ENCODE results near the gene MFRP. TPM values are rescaled to one million over a fixed set of nuclear protein-coding genes. Genes with fewer than 3 reads are reported as not detected.
A peak's percentile ranks its signal among the peaks of the same experiment; 100 is the strongest.

Gene MFRP
- polyA plus RNA-seq, 1 donor = not detected

DNA sequence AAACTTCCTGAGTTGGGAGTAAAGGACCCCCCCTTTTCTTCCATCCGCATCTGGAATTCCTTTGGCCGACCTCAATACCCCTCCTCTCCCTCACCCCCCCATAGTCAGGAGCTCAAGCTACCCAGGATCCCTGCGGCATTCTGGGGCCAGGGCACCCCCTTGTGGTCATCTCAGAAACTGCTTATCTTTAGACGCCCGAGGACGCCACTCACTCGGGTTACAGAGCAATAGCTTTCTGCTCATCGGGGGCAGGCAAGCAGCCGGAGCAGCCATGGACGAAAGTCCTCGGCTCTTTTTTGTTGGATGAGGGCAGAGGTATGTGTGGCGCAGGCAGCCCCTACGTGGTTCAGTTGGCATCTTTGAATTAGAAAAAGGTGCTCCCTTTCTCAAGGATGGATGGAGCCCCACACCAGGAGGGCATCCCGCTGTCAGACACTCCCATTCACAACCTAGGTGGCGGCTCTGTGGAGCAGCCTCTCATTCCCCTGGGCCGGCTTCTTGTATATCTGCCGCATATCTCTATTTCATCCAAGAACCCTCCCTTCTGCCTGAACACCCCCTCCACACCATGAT is 8.1 kb downstream of the MFRP start:
- DNase-seq (ENCODE audit: low read depth) = no peak

DNA sequence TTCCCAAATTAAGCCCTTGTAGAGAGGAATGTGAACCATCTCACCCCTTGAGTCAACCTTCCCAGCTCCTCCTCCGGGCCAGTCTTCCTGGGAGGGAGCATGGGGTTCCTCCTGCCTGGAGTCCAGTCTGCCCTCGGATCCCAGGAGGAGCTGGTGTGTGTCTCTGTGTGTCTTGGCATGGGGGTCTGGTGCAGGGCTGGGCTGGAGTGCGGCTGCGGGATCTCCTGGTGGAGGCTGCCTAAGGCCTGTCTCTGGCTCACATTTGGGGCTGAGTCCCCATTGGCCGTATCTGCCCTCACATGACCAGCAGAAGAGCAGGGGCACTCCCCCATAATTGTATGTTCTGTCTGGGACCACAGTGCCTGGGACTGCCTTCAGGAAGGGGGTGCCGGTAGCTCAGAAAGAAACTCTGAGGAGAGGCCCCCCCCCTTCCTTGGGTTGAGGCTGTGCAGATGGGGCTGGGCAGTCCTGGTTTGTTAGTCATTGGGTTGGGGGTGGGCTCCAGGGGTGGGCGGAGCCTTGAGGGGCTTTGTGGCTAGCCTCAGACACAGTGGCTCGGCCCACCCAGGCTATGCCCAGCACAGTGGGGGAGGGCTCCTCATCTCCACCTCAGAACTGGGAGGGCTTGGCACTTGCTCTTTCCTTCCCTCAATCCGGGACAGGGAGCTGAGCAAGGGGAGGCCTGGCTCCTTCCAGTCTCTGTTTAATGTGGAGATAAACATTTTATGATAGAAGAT is 8.8 kb downstream of the MFRP start:
- no peak for DNase-seq (ENCODE audit: low read depth)

DNA sequence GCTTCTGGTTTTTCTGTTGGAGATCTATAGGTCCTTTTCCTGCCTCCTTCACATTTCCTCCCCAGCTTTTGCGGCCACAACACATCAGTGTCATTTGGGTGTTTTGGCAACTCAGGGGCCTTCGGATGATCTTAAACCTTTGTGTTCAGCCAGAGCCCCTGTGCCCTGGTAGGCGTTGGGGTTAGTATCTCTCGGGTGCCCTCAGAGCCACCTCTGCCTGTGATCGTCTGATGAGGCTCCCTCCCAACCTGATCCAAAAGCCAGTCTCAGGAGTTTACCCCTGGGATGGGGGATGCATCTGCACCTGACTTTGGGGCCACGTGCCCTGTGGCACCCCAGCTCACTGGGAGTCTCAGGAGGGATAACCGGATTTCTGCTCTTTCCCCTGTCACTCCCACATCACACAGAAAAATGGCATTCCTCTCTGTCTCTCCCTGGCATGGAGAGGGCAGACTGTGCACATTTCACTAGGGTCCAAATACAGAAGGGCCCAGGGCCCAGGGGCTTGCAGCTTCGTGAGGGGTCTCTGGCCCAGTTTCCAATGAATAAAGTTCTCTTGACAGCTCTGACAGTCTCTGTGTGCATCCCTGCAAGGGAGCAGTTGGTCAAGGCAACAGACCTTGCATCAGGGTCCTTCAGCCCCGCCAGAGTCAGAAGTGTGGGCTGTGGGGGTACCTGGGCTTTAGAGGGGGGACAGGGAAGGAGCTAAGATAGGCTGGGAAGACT is 9.6 kb downstream of the MFRP start:
- DNase-seq (ENCODE audit: low read depth) = no peak

DNA sequence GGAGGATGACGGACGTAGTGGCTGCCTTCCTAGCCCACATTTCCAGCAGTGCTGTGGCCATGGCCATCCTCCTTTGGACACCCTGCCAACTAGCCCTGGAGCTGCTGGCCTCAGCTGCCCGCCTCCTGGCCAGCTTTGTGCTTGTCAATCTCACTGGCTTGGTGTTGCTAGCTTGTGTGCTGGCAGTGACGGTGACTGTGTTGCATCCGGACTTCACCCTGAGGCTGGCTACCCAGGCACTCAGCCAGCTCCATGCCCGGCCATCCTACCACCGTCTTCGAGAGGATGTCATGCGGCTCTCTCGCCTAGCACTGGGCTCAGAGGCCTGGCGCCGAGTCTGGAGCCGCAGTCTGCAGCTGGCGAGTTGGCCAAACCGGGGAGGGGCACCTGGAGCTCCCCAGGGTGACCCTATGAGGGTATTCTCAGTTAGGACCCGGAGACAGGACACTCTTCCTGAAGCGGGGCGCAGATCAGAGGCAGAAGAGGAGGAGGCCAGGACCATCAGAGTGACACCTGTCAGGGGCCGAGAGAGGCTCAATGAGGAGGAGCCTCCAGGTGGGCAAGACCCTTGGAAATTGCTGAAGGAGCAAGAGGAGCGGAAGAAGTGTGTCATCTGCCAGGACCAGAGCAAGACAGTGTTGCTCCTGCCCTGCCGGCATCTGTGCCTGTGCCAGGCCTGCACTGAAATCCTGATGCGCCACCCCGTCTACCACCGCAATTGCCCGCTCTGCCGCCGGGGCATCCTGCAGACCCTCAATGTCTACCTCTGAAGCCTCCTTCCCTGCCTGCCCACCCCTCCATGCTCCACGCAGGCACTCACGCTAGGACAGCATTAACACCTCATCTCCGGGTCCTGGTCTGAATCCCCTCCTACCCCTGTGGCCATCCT is 10.6 kb downstream of the MFRP start:
- DNase-seq (ENCODE audit: low read depth) = no peak

DNA sequence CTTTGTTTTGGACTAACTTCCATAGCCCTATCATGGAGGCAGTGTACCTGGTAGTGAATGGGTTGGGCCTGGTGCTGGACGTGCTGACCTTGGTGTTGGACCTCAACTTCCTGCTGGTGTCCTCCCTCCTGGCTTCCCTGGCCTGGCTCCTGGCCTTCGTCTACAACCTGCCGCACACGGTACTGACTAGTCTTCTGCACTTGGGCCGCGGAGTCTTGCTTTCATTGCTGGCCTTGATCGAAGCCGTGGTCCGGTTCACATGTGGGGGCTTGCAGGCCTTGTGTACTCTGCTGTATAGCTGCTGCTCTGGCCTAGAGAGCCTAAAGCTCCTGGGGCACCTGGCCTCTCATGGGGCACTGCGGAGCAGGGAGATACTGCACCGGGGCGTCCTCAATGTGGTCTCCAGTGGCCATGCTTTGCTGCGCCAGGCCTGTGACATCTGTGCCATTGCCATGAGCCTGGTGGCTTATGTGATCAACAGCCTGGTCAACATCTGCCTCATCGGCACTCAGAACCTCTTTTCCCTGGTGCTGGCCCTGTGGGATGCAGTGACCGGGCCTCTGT is 11.3 kb downstream of the MFRP start:
- no peak for DNase-seq (ENCODE audit: low read depth)

DNA sequence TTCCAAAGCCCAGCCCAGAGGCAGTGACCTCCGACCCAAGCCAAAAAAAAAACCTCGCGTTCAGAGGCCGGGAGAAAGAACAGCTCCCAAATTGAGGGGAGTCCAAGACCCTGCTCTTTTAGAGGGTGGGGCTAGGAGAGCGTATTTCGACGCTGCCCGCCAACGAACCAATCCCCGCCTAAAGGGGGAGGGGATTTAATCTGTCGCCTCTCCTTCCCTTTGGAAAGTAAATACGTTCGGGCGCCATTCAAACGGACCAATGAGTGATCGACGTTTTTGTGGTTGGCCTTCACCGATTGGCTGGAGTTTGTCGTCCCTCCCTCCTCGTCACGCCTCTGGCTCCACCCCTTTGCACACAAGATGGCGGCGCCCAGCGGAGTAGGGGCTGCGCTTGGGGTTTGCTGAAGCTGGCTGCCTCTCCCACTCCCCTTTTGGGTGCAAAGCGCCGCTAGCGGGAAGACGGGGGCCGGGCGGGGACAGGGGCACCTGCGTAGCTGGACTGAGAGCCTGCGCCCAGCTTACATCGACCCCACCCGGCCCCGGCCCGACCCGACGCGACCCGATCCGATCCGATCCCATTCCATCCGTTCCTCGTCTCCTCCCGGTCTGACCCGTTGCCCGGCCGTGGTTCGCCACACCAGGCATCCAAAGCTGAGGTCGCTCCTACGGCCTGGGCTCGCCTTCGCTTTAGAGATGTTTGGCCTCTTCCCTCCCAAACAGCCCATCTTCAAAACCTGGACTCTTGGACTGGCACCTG is 12.2 kb downstream of the MFRP start, which contains the start of gene RNF26:
Gene RNF26, plus strand, starts transcription at position 354 of the 757 bp plus-strand sequence. CDS start 596 bp downstream, outside the sequence.
- peak; percentile 98 for DNase-seq (ENCODE audit: low read depth)

DNA sequence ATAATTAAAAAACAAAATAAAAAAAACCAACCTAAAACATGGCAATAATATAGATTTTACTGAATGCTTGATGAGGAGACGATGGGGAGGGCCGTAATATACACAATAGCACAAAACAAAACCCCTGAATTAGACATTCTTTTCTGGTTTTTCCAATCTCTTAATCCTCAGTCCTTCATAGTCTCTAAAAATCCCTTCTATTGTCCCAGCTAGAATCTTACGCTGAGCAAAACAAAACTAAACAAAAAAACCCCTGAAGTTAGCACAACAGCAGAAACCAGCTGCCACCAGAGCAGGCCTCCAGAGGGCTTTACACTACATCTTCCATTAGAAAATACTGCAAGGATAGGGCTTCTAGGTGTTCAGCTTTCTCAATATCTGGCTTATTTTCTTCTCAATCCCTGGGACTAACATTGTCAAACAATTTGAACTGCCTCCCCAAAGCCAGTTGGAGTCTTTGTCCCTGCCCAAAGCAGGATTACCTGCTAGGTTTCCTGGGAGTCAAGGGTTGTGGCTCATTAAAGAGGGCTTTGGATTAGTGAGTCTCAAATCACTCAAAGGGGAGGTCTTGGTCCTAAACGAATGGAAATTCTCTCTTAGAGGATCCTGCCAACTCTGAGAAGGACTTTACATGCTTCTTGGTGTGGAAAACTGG is 14.3 kb downstream of the MFRP start:
- no peak for DNase-seq (ENCODE audit: low read depth)

DNA sequence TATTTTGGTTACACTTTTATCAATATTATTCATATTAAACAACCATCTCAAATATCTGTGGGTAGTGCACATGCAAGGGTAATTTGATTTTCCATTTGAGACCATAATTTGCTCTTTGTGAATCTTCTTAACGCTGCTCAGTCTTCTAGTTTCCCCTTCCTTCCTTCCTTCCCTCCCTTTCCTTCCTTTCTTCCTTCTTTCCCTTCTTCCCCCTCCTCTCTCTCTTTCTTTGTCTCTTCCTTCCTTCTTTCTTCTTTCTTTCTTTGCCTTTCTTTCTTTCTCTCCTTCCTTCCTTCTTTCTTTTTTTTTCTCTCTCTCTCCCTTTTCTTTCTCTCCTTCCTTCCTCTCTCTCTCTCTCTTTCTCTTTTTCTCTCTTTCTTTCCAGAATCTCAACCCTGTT is 16.3 kb downstream of the MFRP start:
- no peak for DNase-seq (ENCODE audit: low read depth)

DNA sequence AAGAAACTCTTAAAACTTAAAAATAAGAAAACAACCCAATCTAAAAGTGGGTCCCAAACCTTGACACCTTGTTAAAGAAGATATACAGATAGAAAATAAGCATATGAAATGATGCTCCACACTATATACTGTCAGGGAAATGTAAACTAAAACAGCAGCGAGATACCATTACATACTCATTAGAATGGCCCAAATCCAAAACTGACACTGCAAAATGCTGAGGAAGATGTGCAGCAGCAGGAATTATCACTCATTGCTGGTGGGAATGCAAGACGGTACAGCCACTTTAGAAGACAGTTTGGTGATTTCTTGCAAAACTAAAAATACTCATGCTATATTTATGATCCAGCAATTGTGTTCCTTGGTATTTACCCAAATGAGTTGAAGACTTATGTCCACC is 17.2 kb downstream of the MFRP start:
- no peak for DNase-seq (ENCODE audit: low read depth)

DNA sequence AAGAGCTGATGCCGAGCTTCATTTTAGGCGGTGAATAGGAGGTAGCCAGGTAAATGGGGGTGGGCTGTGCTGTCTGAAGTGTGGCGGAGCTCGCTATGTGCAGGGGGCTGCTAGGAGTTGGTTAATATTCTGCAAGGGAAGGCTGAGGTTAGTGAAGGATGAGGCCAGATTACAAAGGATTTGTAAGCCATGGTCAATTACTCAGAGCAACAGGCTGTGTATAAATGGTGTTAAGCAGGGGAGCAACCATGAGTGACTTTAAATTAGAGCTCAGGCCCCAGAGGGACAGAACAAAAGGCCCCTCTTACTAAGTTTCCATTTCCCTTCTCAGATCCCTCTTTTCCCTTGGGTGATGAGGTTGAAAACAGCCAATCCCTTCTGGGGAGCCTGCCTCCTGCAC is 22.3 kb downstream of the MFRP start:
- DNase-seq (ENCODE audit: low read depth) = no peak

DNA sequence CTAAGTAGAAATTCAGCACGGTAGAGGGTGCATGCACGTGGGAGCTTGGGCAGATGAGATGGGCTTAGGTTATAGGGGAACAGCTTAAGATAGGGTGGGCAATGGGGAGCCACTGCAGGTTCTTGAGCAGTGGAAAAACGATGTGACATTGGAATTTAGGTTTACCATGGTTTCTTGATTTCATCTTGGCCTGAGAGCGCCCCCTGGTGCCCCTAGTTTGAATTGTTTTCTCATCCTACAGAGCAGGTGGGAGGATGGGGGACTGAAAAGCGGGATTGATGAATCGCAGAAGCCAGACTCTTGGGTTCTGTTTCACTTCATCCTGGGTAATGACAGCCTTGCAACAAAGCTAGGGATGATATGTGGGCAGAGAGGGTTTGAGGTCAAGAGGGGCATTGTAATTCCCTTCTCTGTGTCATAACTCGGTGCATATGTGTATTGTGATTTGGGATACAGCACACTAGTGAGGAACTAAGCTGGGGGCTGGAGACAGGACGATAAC is 22.9 kb downstream of the MFRP start:
- DNase-seq (ENCODE audit: low read depth) = no peak

DNA sequence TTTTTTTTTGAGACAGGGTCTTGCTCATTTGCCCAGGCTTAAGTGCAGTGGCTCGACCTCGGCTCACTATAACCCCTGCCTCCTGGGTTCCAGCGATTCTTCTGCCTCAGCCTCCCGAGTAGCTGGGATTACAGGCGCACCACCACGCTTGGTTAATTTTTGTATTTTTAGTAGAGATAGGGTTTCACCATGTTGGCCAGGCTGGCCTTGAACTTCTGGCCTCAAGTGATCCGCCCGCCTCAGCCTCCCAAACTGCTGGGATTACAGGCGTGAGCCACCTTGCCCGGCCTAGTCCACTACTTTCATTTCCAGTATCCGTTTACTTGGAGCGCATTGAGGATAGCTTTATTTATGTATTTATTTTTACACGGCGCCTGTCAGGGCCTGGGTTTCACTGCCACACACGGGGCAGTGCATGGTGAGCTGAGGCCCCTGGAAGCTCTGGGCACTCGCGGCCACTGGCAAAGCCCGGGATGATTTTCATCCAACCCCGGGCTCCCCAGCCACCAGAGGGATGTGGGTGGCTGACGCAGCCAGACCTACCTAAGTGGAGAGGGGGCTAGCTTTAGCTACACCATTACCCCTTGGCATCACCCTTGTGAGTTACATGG is 23.5 kb downstream of the MFRP start:
- DNase-seq (ENCODE audit: low read depth) = no peak

DNA sequence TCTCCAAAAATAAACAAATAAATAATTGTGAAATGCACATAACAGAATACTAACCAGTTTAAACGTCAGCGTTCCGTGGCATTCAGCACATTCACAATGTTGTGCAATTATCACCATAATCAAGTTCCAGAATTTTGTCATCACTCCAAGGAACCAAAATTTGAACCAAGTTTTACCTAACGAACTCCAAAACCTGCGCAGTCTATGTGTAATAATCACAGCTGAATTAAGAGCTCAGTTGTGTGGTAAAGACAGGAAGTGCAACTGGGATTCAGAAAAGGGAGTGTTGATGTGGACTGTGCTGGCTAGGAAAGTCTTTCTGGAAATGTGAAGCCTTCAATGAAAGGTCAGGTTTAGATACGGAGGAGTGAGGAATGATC is 24.2 kb downstream of the MFRP start:
- DNase-seq (ENCODE audit: low read depth) = no peak

DNA sequence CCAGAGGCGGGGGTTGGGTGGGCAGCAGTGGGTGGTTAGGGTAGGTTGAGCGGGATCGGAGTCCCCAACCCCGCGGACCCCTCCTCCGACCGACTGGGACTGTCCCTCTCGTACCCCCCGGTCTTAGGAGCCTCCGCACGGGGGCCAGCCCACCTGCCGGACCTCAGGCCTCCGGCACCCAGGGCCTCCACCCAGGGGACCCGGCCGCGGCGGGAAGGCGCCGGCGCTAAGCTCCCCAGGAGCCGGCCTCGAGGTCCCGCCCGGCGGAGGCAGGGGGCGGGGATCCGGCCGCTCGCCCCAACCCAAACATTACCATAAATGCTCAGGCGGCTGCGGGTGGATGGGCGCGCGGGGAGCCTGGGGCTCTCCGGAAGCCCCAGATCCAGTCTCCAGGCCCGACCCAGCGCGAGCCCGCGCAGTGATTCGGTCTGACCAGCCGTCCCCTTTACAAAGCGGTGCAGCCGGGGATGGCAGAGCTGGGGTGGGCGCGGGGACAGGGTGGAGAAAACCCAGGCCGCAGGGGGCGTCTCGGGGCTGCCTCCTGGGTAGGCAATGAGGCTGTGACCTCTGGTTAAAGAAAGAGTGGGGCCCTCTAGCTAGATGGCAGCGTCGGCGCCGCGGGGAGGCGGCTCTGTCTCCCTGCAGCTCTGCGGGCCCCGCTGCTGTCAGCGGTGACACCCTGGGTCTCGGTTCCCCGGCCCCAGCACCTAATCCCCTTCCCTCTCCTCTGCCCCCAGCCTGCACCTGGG is 25.6 kb downstream of the MFRP start:
- DNase-seq (ENCODE audit: low read depth) = no peak

DNA sequence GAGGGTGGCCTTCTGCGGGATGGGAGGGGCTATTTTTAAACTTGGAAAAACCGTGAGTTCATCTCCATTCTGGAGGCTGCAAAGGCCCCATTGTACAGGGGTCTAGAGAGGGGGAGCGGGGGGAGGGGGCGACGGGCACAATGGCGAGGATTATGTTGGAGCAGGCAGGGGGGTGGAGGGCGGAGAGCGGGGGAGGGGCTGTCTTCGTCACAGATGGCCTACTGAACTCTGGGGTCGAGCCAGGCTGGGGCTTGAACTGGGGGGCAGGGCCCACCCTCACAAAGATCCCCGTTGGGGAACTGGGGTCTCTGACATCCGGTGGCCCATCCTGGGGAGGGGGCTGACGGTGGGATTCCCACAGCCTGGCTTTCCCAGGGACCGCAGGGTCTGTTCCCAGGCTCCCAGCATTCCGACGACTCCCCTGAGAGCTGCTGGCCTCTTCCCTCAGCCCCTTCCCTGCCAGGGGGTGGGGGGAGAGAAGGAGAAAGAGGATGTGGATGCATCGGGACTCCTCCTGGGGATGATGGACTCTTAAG is 26.2 kb downstream of the MFRP start:
- DNase-seq (ENCODE audit: low read depth) = no peak

DNA sequence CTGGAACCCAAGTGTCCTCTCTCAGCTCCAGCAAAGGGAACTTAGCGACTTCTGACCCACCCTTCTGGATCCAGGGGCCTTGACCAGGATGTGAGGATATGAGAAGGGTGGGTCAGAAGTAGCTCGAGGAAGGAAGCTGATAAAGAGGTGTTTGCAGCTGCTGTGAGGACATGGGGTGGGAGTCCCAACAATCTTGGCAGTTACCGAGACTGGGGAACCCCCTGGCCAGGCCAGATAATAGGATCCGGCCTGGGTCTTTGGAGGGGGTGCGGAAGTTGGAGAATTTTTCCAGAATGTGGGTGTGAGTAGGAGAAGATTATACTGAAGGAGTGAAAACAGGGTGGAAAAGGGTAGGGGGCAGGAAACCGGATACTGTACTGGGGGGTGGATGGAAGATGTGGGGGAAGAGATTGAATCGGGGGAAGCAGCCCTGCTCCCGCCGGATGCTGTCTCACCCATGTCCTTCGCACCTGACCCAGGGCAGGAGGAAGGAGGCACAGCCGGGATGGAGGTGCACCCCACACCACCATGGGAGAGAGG is 26.7 kb downstream of the MFRP start:
- DNase-seq (ENCODE audit: low read depth) = no peak

DNA sequence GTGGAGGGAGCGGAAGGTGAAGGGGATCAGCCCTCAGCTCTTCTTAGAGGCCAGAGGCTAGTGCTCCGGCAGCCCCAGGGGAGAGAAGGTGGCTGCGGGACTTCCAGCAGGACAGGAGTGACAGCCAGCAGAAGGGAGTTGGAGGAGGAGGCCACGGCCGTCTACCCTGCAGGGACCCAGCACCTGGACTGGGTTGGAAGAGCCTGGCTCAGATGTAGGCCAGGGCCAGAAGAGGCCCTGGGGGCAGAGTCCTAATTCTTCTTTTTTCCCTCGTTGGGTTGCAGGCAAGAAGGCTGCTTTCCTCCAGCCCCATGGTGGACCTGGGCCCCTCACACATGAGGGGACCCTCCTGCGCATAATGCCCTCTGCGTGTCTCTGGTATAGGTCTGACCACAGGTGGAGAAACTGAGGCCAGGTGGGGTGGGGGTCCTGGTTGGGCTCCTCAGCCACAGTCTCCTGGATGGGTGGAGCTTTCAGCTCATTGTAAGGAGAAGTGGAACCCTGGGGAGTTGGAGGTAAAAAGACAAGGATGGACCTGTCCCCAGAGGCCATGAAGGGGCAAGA is 27.3 kb downstream of the MFRP start:
- no peak for DNase-seq (ENCODE audit: low read depth)

Measured in forelimb muscle (tissue), 1 donor.